HepG2 (cell line): Measurements from ENCODE around the gene SYCP2L. TPM values are rescaled to one million over a fixed set of nuclear protein-coding genes. Genes with fewer than 3 reads are reported as not detected.

Source experiments
- AGO2 ChIP-seq: fragments of 200-400 bp; formaldehyde crosslinking; optimal IDR thresholded peaks from 2 replicates; pipeline ENCODE3; 2017; ENCODE audit warnings: mild to moderate bottlenecking, low read depth, low read length, moderate library complexity
- AHDC1 ChIP-seq: sonication (generic); formaldehyde crosslinking; IDR thresholded peaks from 2 replicates; pipeline ENCODE4 v1.5.1; 2020; ENCODE audit warnings: mild to moderate bottlenecking, missing genetic modification reagents, borderline replicate concordance
- ATAD3A ChIP-seq: sonication (generic); formaldehyde crosslinking; IDR thresholded peaks from 2 replicates; pipeline ENCODE4 v1.4.0; 2020; ENCODE audit warnings: missing genetic modification reagents
- BORCS8-MEF2B ChIP-seq: sonication (generic); formaldehyde crosslinking; IDR thresholded peaks from 2 replicates; pipeline ENCODE4 v1.8.0; 2022; ENCODE audit warnings: mild to moderate bottlenecking, missing genetic modification reagents
- FOSL2 ChIP-seq: sonication (generic); formaldehyde crosslinking; IDR thresholded peaks from 2 replicates; pipeline ENCODE4 v1.4.0; 2020; ENCODE audit warnings: missing genetic modification reagents
- GATAD2A ChIP-seq: IDR thresholded peaks from 2 replicates; pipeline ENCODE4 v1.6.1; 2016
- HMGA1 ChIP-seq: sonication (generic); formaldehyde crosslinking; conservative IDR thresholded peaks from 2 replicates; pipeline ENCODE4 v1.4.0; 2020; ENCODE audit warnings: missing genetic modification reagents
- NFE2 ChIP-seq: sonication (generic); formaldehyde crosslinking; IDR thresholded peaks from 2 replicates; pipeline ENCODE4 v1.4.0; 2020; ENCODE audit warnings: missing genetic modification reagents
- RBFOX2 ChIP-seq: fragments of 200-400 bp; formaldehyde crosslinking; IDR thresholded peaks from 2 replicates; pipeline ENCODE4 v1.6.1; 2017; ENCODE audit warnings: low read depth, mild to moderate bottlenecking, low read length
- RFX1 ChIP-seq: fragments of 450-650 bp; IDR thresholded peaks from 2 replicates; pipeline ENCODE4 v1.6.1; 2017
- RXRB ChIP-seq: IDR thresholded peaks from 2 replicates; pipeline ENCODE4 v1.6.1; 2016; ENCODE audit warnings: borderline replicate concordance, missing genetic modification reagents, missing compliant biosample characterization
- TBX2 ChIP-seq: sonication (generic); formaldehyde crosslinking; IDR thresholded peaks from 2 replicates; pipeline ENCODE4 v1.5.0; 2020; ENCODE audit warnings: missing genetic modification reagents, mild to moderate bottlenecking, borderline replicate concordance
- TCF7L2 ChIP-seq: IDR thresholded peaks from 2 replicates; pipeline ENCODE4 v1.6.1; 2011; ENCODE audit warnings: mild to moderate bottlenecking, low read depth, low read length, moderate library complexity
- ZMYM3 ChIP-seq: sonication (generic); formaldehyde crosslinking; IDR thresholded peaks from 2 replicates; pipeline ENCODE4 v1.5.1; 2020; ENCODE audit warnings: mild to moderate bottlenecking, missing genetic modification reagents
- ZNF274 ChIP-seq: sonication (generic); formaldehyde crosslinking; IDR thresholded peaks from 2 replicates; pipeline ENCODE4 v1.5.1; 2020; ENCODE audit warnings: mild to moderate bottlenecking, missing genetic modification reagents
- ZNF292 ChIP-seq: sonication (generic); formaldehyde crosslinking; IDR thresholded peaks from 2 replicates; pipeline ENCODE4 v1.8.1; 2022; ENCODE audit warnings: mild to moderate bottlenecking, low read depth, missing genetic modification reagents, borderline replicate concordance
- polyA plus RNA-seq, 8 experiments: library from polyadenylated mRNA; depleted of rRNA in 3 of 8; stranded (reverse) in 7 of 8; unstranded in 1 of 8; fragments of >200 nt; fragmentation: Illumina TruSeq in 4 of 8; extraction: Trizol in 4 of 8; gene quantifications; 2 replicates each; pipeline versions ENCODE4 v1.2.1 to v1.2.3, GENCODE V29; 2011 to 2016; ENCODE audit warnings: low read depth in 4 of 8, missing spikeins in 1 of 8, mixed read lengths in 1 of 8; ENCODE audit not compliant: insufficient read depth in 1 of 8
- total RNA-seq, 5 experiments: library from RNA; depleted of rRNA; stranded (reverse); fragments of >200 nt; fragmentation: Illumina TruSeq; extraction: Trizol; gene quantifications; 2 replicates each; pipeline ENCODE4 v1.2.3, GENCODE V29; 2016; ENCODE audit warnings: low read depth in 1 of 5
- TF ChIP-seq, protein P1 (sequence below): sonication (generic); formaldehyde crosslinking; IDR thresholded peaks from 2 replicates; pipeline ENCODE4 v1.4.0; 2020; ENCODE audit warnings: mild to moderate bottlenecking, missing genetic modification reagents
- TF ChIP-seq, protein P2 (sequence below): sonication (generic); formaldehyde crosslinking; IDR thresholded peaks from 2 replicates; pipeline ENCODE4 v1.4.0; 2020; ENCODE audit warnings: missing genetic modification reagents

Gene SYCP2L
- total and polyA plus RNA-seq, 2 of the 13 experiments (the other 11 are each of a cell fraction or from before 2014, with no cell fraction given), result 0.22 to 0.54 TPM

DNA sequence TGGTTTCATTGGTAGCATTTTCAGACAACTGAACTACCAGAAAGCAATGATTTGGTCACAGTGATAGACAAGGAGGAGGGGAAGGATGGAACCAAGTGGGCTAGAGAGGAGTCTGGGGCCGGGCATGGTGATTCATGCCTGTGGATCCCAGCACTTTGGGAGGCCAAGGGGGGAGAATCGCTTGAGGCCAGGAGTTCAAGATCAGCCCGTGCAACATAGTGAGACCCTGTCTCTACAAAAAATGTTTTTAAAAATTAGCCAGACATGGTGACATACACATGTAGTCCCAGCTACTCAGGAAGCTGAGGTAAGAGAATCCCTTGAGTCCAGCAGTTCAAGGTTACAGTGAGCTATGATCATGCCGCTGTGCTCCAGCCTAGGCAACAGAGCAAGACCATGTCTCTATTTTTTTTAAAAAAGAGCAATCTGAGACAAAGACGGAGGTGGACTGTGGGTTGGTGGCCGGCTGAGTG lies 70.6 kb downstream of the SYCP2L start (continued):
- TF ChIP-seq AHDC1 (CRISPR knock-in tag), result peak; percentile 95
- no peak for TF ChIP-seq HMGA1
- peak; percentile 93 for TF ChIP-seq ZMYM3 (CRISPR knock-in tag)
- peak; percentile 96 for TF ChIP-seq GATAD2A (CRISPR knock-in tag)
- no peak for TF ChIP-seq ATAD3A (CRISPR knock-in tag)
- TF ChIP-seq, protein P1, sequence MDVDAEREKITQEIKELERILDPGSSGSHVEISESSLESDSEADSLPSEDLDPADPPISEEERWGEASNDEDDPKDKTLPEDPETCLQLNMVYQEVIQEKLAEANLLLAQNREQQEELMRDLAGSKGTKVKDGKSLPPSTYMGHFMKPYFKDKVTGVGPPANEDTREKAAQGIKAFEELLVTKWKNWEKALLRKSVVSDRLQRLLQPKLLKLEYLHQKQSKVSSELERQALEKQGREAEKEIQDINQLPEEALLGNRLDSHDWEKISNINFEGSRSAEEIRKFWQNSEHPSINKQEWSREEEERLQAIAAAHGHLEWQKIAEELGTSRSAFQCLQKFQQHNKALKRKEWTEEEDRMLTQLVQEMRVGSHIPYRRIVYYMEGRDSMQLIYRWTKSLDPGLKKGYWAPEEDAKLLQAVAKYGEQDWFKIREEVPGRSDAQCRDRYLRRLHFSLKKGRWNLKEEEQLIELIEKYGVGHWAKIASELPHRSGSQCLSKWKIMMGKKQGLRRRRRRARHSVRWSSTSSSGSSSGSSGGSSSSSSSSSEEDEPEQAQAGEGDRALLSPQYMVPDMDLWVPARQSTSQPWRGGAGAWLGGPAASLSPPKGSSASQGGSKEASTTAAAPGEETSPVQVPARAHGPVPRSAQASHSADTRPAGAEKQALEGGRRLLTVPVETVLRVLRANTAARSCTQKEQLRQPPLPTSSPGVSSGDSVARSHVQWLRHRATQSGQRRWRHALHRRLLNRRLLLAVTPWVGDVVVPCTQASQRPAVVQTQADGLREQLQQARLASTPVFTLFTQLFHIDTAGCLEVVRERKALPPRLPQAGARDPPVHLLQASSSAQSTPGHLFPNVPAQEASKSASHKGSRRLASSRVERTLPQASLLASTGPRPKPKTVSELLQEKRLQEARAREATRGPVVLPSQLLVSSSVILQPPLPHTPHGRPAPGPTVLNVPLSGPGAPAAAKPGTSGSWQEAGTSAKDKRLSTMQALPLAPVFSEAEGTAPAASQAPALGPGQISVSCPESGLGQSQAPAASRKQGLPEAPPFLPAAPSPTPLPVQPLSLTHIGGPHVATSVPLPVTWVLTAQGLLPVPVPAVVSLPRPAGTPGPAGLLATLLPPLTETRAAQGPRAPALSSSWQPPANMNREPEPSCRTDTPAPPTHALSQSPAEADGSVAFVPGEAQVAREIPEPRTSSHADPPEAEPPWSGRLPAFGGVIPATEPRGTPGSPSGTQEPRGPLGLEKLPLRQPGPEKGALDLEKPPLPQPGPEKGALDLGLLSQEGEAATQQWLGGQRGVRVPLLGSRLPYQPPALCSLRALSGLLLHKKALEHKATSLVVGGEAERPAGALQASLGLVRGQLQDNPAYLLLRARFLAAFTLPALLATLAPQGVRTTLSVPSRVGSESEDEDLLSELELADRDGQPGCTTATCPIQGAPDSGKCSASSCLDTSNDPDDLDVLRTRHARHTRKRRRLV, result no peak
- peak; percentile 93 for TF ChIP-seq FOSL2 (CRISPR knock-in tag)
- no peak for TF ChIP-seq RBFOX2
- TF ChIP-seq ZNF292 (CRISPR knock-in tag), result peak; percentile 93
- peak; percentile 93 for TF ChIP-seq RXRB (CRISPR knock-in tag)
- TF ChIP-seq BORCS8-MEF2B (CRISPR knock-in tag), result no peak
- no peak for TF ChIP-seq NFE2 (CRISPR knock-in tag)
- TF ChIP-seq, protein P2, sequence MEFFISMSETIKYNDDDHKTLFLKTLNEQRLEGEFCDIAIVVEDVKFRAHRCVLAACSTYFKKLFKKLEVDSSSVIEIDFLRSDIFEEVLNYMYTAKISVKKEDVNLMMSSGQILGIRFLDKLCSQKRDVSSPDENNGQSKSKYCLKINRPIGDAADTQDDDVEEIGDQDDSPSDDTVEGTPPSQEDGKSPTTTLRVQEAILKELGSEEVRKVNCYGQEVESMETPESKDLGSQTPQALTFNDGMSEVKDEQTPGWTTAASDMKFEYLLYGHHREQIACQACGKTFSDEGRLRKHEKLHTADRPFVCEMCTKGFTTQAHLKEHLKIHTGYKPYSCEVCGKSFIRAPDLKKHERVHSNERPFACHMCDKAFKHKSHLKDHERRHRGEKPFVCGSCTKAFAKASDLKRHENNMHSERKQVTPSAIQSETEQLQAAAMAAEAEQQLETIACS (CRISPR knock-in tag), result no peak
- TF ChIP-seq AGO2, result no peak
- TF ChIP-seq TCF7L2, result peak; percentile 39; the same call in 1 of the 2 replicates
- no peak; the same call in 1 of the 2 replicates for TF ChIP-seq RFX1
- peak; percentile 65; the same call in 1 of the 2 replicates for TF ChIP-seq TBX2 (CRISPR knock-in tag)
- TF ChIP-seq ZNF274 (CRISPR knock-in tag), result no peak
